ENCODE data around the gene RPL36A.
A peak's percentile ranks its signal among the peaks of the same experiment; 100 is the strongest.

Gene RPL36A

DNA sequence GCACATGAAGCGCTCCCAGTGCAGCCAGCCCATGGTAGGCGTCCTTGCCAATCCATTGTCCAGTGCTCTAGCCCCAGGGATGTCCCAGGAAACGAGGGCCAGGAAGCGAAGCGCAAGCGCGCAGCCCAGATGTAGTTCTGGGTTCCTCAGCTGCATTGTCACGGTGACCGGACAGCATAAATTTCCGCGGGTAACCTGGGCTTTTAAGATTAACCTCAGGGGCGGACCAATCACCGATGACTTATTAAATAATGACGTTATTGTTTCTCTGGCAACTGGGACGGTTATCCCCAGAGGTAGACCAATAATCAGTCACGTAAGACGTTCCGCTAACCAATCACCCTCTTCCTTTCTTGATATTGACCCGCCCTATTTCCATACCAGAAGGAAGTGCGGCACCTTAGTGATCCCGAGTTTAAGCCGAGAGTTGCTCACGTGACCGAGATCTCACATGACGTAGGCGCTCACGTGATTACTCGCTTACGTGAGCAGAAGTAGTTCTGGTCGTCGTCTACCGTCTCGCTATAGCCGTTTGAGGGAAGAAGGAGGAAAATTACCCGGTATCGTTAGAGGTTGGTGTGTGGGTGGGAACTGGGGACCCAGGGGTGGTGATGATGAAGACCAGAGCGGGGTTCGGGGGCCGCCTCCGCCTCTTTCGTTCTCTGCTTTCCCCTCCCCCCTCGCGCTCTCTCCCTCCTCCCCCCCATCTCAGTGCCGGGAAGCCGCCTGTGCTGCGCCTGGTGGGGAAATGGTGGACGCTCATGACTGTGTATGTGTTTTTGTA, 17.1 kb downstream of the RPL36A start, which contains the start of the genes GLA and HNRNPH2:
Gene GLA, minus strand, starts transcription at position 178 of the 784 bp plus-strand sequence. Its CDS starts 22 bp downstream, at position 156.
Gene HNRNPH2, plus strand, starts transcription at position 475 of the 784 bp plus-strand sequence. CDS start 3,767 bp downstream, outside the sequence.
- Histone ChIP-seq H3K9me3 (ENCODE audit: insufficient read depth, low read depth, low read length) (no peaks in the 10 kb centered on the region), H3F3A (ENCODE audit: low read depth) (no peaks in the 10 kb centered on the region), H3K79me2 (ENCODE audit: insufficient read depth, low read length) (peaks cover 61% of the 10 kb centered on the region), H3K4me1 (ENCODE audit: insufficient read depth, low read length, poor library complexity, severe bottlenecking) (peaks cover 6% of the 10 kb centered on the region), H3K9me2 (replicated peaks; ENCODE audit: low read depth, low read length) (no peaks in the 10 kb centered on the region), H3K4me3 (ENCODE audit: low read length, poor library complexity, severe bottlenecking) (peak within 1 kb of the TSS; percentile 95), H3K4me2 (ENCODE audit: low read depth, low read length, poor library complexity, severe bottlenecking) (peak within 1 kb of the TSS; percentile 83), H3K9ac (ENCODE audit: low read depth, low read length, poor library complexity, severe bottlenecking) (peak within 1 kb of the TSS; percentile 86), H3K27me3 (ENCODE audit: insufficient read depth, low read length, poor library complexity, severe bottlenecking) (no peaks in the 10 kb centered on the region), H2AFZ (ENCODE audit: low read length) (peak within 1 kb of the TSS; percentile 80), H4K20me1 (ENCODE audit: insufficient read depth, low read length, poor library complexity, severe bottlenecking) (peaks cover 16% of the 10 kb centered on the region), H3K36me3 (ENCODE audit: insufficient read depth, low read length) (peaks cover 12% of the 10 kb centered on the region; the same call in 1 of the 2 replicates)
- TF ChIP-seq EZH2phosphoT487 (IDR thresholded peaks at IDR 0.05; ENCODE audit: borderline replicate concordance), result no peak
- TF ChIP-seq, protein P1, sequence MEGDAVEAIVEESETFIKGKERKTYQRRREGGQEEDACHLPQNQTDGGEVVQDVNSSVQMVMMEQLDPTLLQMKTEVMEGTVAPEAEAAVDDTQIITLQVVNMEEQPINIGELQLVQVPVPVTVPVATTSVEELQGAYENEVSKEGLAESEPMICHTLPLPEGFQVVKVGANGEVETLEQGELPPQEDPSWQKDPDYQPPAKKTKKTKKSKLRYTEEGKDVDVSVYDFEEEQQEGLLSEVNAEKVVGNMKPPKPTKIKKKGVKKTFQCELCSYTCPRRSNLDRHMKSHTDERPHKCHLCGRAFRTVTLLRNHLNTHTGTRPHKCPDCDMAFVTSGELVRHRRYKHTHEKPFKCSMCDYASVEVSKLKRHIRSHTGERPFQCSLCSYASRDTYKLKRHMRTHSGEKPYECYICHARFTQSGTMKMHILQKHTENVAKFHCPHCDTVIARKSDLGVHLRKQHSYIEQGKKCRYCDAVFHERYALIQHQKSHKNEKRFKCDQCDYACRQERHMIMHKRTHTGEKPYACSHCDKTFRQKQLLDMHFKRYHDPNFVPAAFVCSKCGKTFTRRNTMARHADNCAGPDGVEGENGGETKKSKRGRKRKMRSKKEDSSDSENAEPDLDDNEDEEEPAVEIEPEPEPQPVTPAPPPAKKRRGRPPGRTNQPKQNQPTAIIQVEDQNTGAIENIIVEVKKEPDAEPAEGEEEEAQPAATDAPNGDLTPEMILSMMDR (conservative IDR thresholded peaks at IDR 0.05; ENCODE audit: low read length), result no peak

DNA sequence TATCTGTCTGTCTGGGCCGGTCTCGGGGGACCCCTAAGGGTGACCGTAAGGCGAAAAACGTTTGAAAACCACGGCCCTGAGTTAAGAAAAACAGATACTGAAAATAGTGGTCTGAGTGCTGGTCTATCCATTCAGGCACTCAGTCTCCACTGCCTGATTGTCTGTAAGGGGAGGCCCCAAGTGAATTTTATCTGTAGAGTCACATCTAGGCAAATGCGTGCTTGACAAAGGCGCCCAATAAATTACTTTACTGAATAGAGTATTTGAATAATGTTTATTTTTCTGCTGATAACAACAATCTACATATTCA, 17.7 kb downstream of the RPL36A start:
- H3K4me2 ChIP-seq (ENCODE audit: low read depth, low read length, poor library complexity, severe bottlenecking), result peak overlapping the region; percentile 81
- H3K36me3 ChIP-seq (ENCODE audit: insufficient read depth, low read length), result peaks cover 13% of the 10 kb centered on the region; the same call in 1 of the 2 replicates
- TF ChIP-seq, protein P1 (conservative IDR thresholded peaks at IDR 0.05; ENCODE audit: low read length), result no peak
- H4K20me1 ChIP-seq (ENCODE audit: insufficient read depth, low read length, poor library complexity, severe bottlenecking), result peaks cover 16% of the 10 kb centered on the region
- H3K9me2 ChIP-seq (replicated peaks; ENCODE audit: low read depth, low read length), result no peaks in the 10 kb centered on the region
- peak overlapping the region; percentile 46 for H2AFZ ChIP-seq (ENCODE audit: low read length)
- peaks cover 6% of the 10 kb centered on the region for H3K4me1 ChIP-seq (ENCODE audit: insufficient read depth, low read length, poor library complexity, severe bottlenecking)
- H3K79me2 ChIP-seq (ENCODE audit: insufficient read depth, low read length), result peaks cover 64% of the 10 kb centered on the region
- H3K27me3 ChIP-seq (ENCODE audit: insufficient read depth, low read length, poor library complexity, severe bottlenecking), result no peaks in the 10 kb centered on the region
- H3K4me3 ChIP-seq (ENCODE audit: low read length, poor library complexity, severe bottlenecking), result peak overlapping the region; percentile 95
- no peaks in the 10 kb centered on the region for H3F3A ChIP-seq (ENCODE audit: low read depth)
- no peaks in the 10 kb centered on the region for H3K9me3 ChIP-seq (ENCODE audit: insufficient read depth, low read depth, low read length)
- H3K9ac ChIP-seq (ENCODE audit: low read depth, low read length, poor library complexity, severe bottlenecking), result peak overlapping the region; percentile 86

GRCh38 chrX:101409043-101409442, 18.2 kb downstream of the RPL36A start:
- no peaks in the 10 kb centered on the region for H3K9me2 ChIP-seq (replicated peaks; ENCODE audit: low read depth, low read length)
- no peak for TF ChIP-seq EZH2phosphoT487 (IDR thresholded peaks at IDR 0.05; ENCODE audit: borderline replicate concordance)
- TF ChIP-seq, protein P1 (conservative IDR thresholded peaks at IDR 0.05; ENCODE audit: low read length), result no peak

More at GRCh38 chrX:101409043-101409442, 18.2 kb downstream of the RPL36A start:
- Histone ChIP-seq H3K4me3 (ENCODE audit: low read length, poor library complexity, severe bottlenecking) (peak overlapping the region; percentile 95), H3K36me3 (ENCODE audit: insufficient read depth, low read length) (peaks cover 13% of the 10 kb centered on the region; the same call in 1 of the 2 replicates), H3K79me2 (ENCODE audit: insufficient read depth, low read length) (peaks cover 64% of the 10 kb centered on the region), H3K9ac (ENCODE audit: low read depth, low read length, poor library complexity, severe bottlenecking) (peak overlapping the region; percentile 86), H3K4me1 (ENCODE audit: insufficient read depth, low read length, poor library complexity, severe bottlenecking) (peaks cover 6% of the 10 kb centered on the region), H3K4me2 (ENCODE audit: low read depth, low read length, poor library complexity, severe bottlenecking) (peak overlapping the region; percentile 81), H3K27me3 (ENCODE audit: insufficient read depth, low read length, poor library complexity, severe bottlenecking) (no peaks in the 10 kb centered on the region), H3F3A (ENCODE audit: low read depth) (no peaks in the 10 kb centered on the region), H4K20me1 (ENCODE audit: insufficient read depth, low read length, poor library complexity, severe bottlenecking) (peaks cover 16% of the 10 kb centered on the region), H2AFZ (ENCODE audit: low read length) (no peak overlapping the region), H3K9me3 (ENCODE audit: insufficient read depth, low read depth, low read length) (no peaks in the 10 kb centered on the region)
